GM23338 (cell line): ENCODE data around the gene PET117. TPM values are rescaled to one million over a fixed set of nuclear protein-coding genes. Genes with fewer than 3 reads are reported as not detected.

Experiments used
- ATAC-seq: fragments of 200-7000 bp; cut with Tn5 transposase; 3 replicates; pipeline ENCODE4 v1.9.1; 2020
- DNase-seq: peaks from one replicate; pipeline ENCODE4 v3.0.0-alpha.2; 2015; ENCODE audit warnings: low spot score
- H2AFZ ChIP-seq: fragments of 200-600 bp; sonication (generic); 2 replicates; pipeline ENCODE4 v1.8.0; 2016; ENCODE audit warnings: antibody characterized with exemption, mild to moderate bottlenecking, moderate library complexity
- H3F3A ChIP-seq: fragments of 200-600 bp; sonication (generic); replicated peaks from 2 replicates; pipeline ENCODE4 v1.8.0; 2017; ENCODE audit warnings: antibody characterized with exemption, mixed run types, low read depth
- H3K27ac ChIP-seq: fragments of 200-600 bp; sonication (generic); 2 replicates; pipeline ENCODE4 v1.6.1; 2016; ENCODE audit warnings: low read depth
- H3K27me3 ChIP-seq: fragments of 200-600 bp; sonication (generic); 2 replicates; pipeline ENCODE4 v1.8.0; 2016; ENCODE audit warnings: mild to moderate bottlenecking, mixed run types, moderate library complexity; ENCODE audit not compliant: insufficient read depth
- H3K36me3 ChIP-seq: fragments of 200-600 bp; sonication (generic); 2 replicates; pipeline ENCODE4 v1.8.0; 2016; ENCODE audit warnings: mild to moderate bottlenecking; ENCODE audit not compliant: insufficient read depth
- H3K4me1 ChIP-seq: fragments of 200-600 bp; sonication (generic); 2 replicates; pipeline ENCODE4 v1.8.0; 2016; ENCODE audit warnings: mild to moderate bottlenecking, moderate library complexity; ENCODE audit not compliant: insufficient read depth
- H3K4me2 ChIP-seq: fragments of 200-600 bp; sonication (generic); 2 replicates; pipeline ENCODE4 v1.7.1; 2017; ENCODE audit warnings: mixed run types
- H3K4me3 ChIP-seq: fragments of 200-600 bp; sonication (generic); 2 replicates; pipeline ENCODE4 v1.6.1; 2016; ENCODE audit warnings: mixed run types
- H3K79me2 ChIP-seq: fragments of 200-600 bp; sonication (generic); replicated peaks from 2 replicates; pipeline ENCODE4 v1.8.0; 2017; ENCODE audit warnings: mild to moderate bottlenecking; ENCODE audit not compliant: insufficient read depth
- H3K9me2 ChIP-seq: fragments of 200-600 bp; sonication (generic); 2 replicates; pipeline ENCODE4 v1.8.0; 2017; ENCODE audit not compliant: insufficient read depth
- H4K20me1 ChIP-seq: fragments of 200-600 bp; sonication (generic); replicated peaks from 2 replicates; pipeline ENCODE4 v1.8.0; 2017; ENCODE audit warnings: mild to moderate bottlenecking; ENCODE audit not compliant: insufficient read depth
- H3K27ac Mint-ChIP-seq: 2 replicates; pipeline ENCODE4 v1.8.0; 2020; ENCODE audit warnings: inconsistent platforms, mild to moderate bottlenecking, moderate library complexity, mixed read lengths
- H3K27me3 Mint-ChIP-seq: 3 replicates; pipeline ENCODE4 v1.8.0; 2022; ENCODE audit warnings: low read depth, mild to moderate bottlenecking, moderate library complexity, mixed read lengths, inconsistent platforms; ENCODE audit not compliant: insufficient read depth, poor library complexity
- H3K36me3 Mint-ChIP-seq: 3 replicates; pipeline ENCODE4 v1.8.0; 2021; ENCODE audit warnings: low read depth, mild to moderate bottlenecking, inconsistent platforms, moderate library complexity, mixed read lengths
- H3K4me1 Mint-ChIP-seq: 3 replicates; pipeline ENCODE4 v1.8.0; 2020; ENCODE audit warnings: mild to moderate bottlenecking, inconsistent platforms, mixed read lengths
- H3K4me3 Mint-ChIP-seq: 3 replicates; pipeline ENCODE4 v1.8.0; 2021; ENCODE audit warnings: moderate library complexity, mild to moderate bottlenecking, inconsistent platforms, mixed read lengths
- H3K9me3 Mint-ChIP-seq: 3 replicates; pipeline ENCODE4 v1.8.0; 2020; ENCODE audit warnings: moderate library complexity, mild to moderate bottlenecking, inconsistent platforms, mixed read lengths
- CREB1 ChIP-seq: fragments of 250-450 bp; sonication (Bioruptor Pico); IDR thresholded peaks from 2 replicates; pipeline ENCODE4 v1.5.0; 2020; ENCODE audit warnings: low read depth, mild to moderate bottlenecking, moderate library complexity
- CTCF ChIP-seq, 2 experiments: fragments of 200-600 bp in 1 of 2; sonication (generic) in 1 of 2; conservative IDR thresholded peaks; 2 replicates each; pipeline versions ENCODE4 v1.5.1 to v1.6.1; 2016 to 2017; ENCODE audit warnings: antibody characterized with exemption in 2 of 2, low read depth in 2 of 2, mild to moderate bottlenecking in 2 of 2, moderate library complexity in 1 of 2
- ETS1 ChIP-seq: IDR thresholded peaks from 2 replicates; pipeline ENCODE4 v1.6.1; 2016; ENCODE audit warnings: antibody characterized with exemption
- EZH2 ChIP-seq: fragments of 200-600 bp; sonication (generic); IDR thresholded peaks from one replicate; pipeline ENCODE4 v1.8.0; 2017; ENCODE audit warnings: antibody characterized with exemption, mild to moderate bottlenecking, low read depth; ENCODE audit not compliant: unreplicated experiment
- EZH2phosphoT487 ChIP-seq: fragments of 200-600 bp; sonication (generic); IDR thresholded peaks from one replicate; pipeline ENCODE4 v1.8.1; 2018; ENCODE audit warnings: antibody characterized with exemption; ENCODE audit not compliant: unreplicated experiment
- JUNB ChIP-seq: IDR thresholded peaks from one replicate; pipeline ENCODE4 v1.6.1; 2016; ENCODE audit warnings: antibody characterized with exemption; ENCODE audit not compliant: unreplicated experiment
- NANOG ChIP-seq: IDR thresholded peaks from 2 replicates; pipeline ENCODE4 v1.6.1; 2016; ENCODE audit warnings: antibody characterized with exemption, borderline replicate concordance
- POLR2AphosphoS5 ChIP-seq: IDR thresholded peaks from 2 replicates; pipeline ENCODE4 v1.6.1; 2016; ENCODE audit warnings: antibody characterized with exemption, low read depth
- STAT1 ChIP-seq: IDR thresholded peaks from one replicate; pipeline ENCODE4 v1.6.1; 2016; ENCODE audit warnings: antibody characterized with exemption; ENCODE audit not compliant: unreplicated experiment
- ZNF462 ChIP-seq: fragments of 250-450 bp; sonication (Bioruptor Pico); IDR thresholded peaks from 2 replicates; pipeline ENCODE4 v1.5.0; 2020; ENCODE audit warnings: mild to moderate bottlenecking, moderate library complexity
- polyA plus RNA-seq: library from polyadenylated mRNA; unstranded; fragments of >200 nt; fragmentation: Nextera tagmentation; extraction: Ambion mirVana; gene quantifications from 2 replicates; pipeline ENCODE4 v1.2.1, GENCODE V29; 2016
- total RNA-seq: library from RNA; depleted of rRNA; stranded (reverse); fragments of >200 nt; shearing (Covaris generic); gene quantifications from 2 replicates; pipeline ENCODE4 v1.2.3, GENCODE V29; 2014

The PET117 gene
- total and polyA plus RNA-seq, 2 experiments from 2014 or later = 21.7 to 41.9 TPM

- Mint-ChIP-seq H3K27ac (peak overlapping the region; percentile 97; the same call in 1 of the 2 replicates), H3K4me1 (peaks cover 12% of the 10 kb centered on the region), H3K9me3 (peaks cover 9% of the 10 kb centered on the region), H3K36me3 (peaks cover 59% of the 10 kb centered on the region), H3K4me3 (no peak overlapping the region), H3K27me3 (peaks cover 7% of the 10 kb centered on the region)
- H2AFZ ChIP-seq = no peak overlapping the region
- peaks cover 61% of the 10 kb centered on the region for H3K79me2 ChIP-seq
- 0 out of 2 replicates have a peak, but pooled peaks cover 5% of the 10 kb centered on the region for H3K9me2 ChIP-seq
- no peaks in the 10 kb centered on the region for H3K4me1 ChIP-seq
- H3K4me2 ChIP-seq = no peak overlapping the region
- ATAC-seq (peak; percentile 44), DNase-seq (no peak)
- no peaks in the 10 kb centered on the region for H3F3A ChIP-seq
- H3K27me3 ChIP-seq = no peaks in the 10 kb centered on the region
- peaks cover 4% of the 10 kb centered on the region; the same call in 1 of the 2 replicates for H4K20me1 ChIP-seq
- peaks cover 5% of the 10 kb centered on the region for H3K36me3 ChIP-seq
- 0 out of 2 replicates have a peak overlapping the region, but pooled peaks have one; percentile 50 for H3K27ac ChIP-seq
- no peak overlapping the region for H3K4me3 ChIP-seq
- no peak for TF ChIP-seq STAT1
These were observed 37.4 kb downstream of the PET117 start for GRCh38 chr20:18174906-18175683.

GRCh38 chr20:18176318-18176785 lies 38.7 kb downstream of the PET117 start:
- peaks cover 60% of the 10 kb centered on the region for H3K36me3 Mint-ChIP-seq
- peak overlapping the region; percentile 97 for H3K27ac Mint-ChIP-seq
- no peak for TF ChIP-seq NANOG
- TF ChIP-seq CTCF (conservative IDR thresholded peaks at IDR 0.05; ENCODE audit: low read depth in 2 of 2) = peak; percentile 19 to 54; a peak in 3 of 4 replicates
- peak; percentile 45; the same call in 1 of the 2 replicates for TF ChIP-seq CREB1
- no peak for TF ChIP-seq STAT1
- no peak for TF ChIP-seq ZNF462
- TF ChIP-seq POLR2AphosphoS5 = no peak
- TF ChIP-seq EZH2phosphoT487 = no peak
- TF ChIP-seq EZH2 = no peak
- no peak for TF ChIP-seq ETS1
- TF ChIP-seq JUNB = no peak

More at GRCh38 chr20:18176318-18176785, 38.7 kb downstream of the PET117 start:
- peaks cover 4% of the 10 kb centered on the region; the same call in 1 of the 2 replicates for H4K20me1 ChIP-seq
- no peaks in the 10 kb centered on the region for H3F3A ChIP-seq
- peak; percentile 67 for DNase-seq
- peaks cover 12% of the 10 kb centered on the region for H3K4me1 Mint-ChIP-seq
- 0 out of 2 replicates have a peak, but pooled peaks cover 5% of the 10 kb centered on the region for H3K9me2 ChIP-seq
- no peak overlapping the region for H2AFZ ChIP-seq
- peak; percentile 92 for ATAC-seq
- H3K4me2 ChIP-seq = no peak overlapping the region
- peaks cover 7% of the 10 kb centered on the region for H3K27me3 Mint-ChIP-seq
- no peak overlapping the region for H3K4me3 ChIP-seq
- H3K4me1 ChIP-seq = no peaks in the 10 kb centered on the region
- no peak overlapping the region for H3K27ac ChIP-seq
- peaks cover 9% of the 10 kb centered on the region for H3K36me3 ChIP-seq
- H3K9me3 Mint-ChIP-seq = peaks cover 17% of the 10 kb centered on the region
- peaks cover 51% of the 10 kb centered on the region for H3K79me2 ChIP-seq
- no peaks in the 10 kb centered on the region for H3K27me3 ChIP-seq
- H3K4me3 Mint-ChIP-seq = no peak overlapping the region; the same call in 2 of the 3 replicates
